Inflammatory macrophage treated with lipopolysaccharide for 1 hour (primary cell): ENCODE data around the gene DUOXA2.
"Not testable (repeated sequence)": the region's sequence is repeated elsewhere in the genome, so short reads cannot be mapped to it uniquely, and the experiment has no call there.

Experiments used
- DNase-seq, 2 donors: peaks; one replicate each; pipeline ENCODE4 v3.0.0-alpha.2; 2020 to 2022

The DUOXA2 gene

DNA sequence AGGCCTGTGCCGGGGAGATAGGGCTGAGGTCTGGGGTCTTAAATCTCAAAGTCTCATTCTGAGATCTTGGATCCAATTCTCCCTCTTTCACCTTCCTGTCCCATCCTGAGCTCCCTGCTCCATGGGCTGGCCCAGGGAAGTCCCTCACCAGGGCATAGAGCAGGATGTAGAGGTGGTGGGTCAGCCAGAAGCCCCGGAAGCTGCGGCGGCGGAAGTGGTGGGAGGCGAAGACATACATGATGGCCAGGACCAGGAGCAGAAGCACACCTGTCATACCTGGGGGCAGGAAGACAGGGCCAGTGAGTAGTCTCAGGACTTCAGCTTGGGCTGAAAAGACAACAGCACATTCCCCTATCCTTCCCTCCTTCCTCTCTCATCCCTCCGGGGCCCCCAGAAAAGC is 16.7 kb upstream of the DUOXA2 start:
- DNase-seq: no peak

DNA sequence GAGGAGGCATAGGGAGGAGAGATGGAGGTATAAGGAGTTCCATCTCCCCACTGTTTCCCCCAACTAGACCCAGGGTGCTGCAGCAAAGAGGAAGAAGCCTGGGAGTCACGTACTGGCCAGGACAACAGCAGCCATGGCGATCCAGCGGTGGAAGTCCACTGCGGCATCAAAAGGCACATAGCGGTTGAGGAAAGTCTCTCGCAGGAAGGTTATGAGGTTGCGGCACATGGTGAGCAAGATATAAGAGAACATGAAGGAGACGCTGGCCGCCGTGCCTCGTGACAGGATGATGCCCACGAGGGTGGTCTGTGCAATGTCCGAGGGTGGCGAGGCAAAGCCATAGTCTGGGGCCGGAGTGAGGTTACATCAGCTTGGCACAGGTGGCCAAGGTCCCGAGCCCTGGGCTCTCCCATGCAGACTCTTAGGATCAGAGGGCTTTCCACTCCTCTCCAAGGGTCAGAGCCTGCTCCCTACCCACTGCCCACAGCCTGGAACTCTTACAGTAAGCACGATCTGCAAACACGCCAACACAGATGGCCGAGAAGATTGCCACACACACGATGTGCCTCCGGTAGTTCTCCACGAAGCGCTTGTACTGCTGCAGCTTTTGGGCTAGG is 14.5 kb upstream of the DUOXA2 start:
- DNase-seq: no peak

DNA sequence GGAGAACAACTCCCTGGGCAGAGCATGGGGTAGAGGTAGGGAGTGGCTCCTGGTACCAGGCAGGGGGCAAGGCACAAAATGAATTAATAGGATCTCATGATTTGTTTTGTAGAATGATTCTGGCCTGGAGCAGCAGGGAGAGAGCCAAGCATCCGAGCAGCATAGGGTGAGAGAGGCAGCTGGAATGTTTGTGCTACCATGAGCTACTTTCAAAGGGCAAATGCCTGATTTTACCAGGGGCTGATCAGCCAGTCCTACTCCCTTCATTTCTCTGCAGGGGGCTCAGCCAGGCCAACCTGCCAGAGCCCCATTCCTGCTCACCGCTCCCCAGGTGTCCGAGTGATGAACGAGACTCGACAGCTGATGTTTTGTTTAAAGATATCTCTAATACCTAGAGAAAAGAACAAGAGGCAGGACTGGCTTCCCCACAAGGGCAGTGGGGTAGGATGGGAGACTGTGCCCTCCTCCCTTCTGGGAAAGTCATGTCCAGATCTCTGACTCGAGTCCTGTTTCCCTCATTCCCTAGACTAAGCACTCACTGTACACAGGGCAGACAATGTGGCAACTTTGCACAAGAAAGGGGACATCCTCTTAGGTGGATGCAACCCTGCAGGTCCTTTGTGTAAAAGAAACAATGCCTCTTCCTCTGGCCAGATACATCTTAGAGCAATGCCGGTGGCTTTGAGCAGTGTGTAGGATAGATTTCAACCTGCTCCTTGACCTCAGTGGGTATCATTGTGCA is 13.1 kb upstream of the DUOXA2 start:
- DNase-seq: no peak

DNA sequence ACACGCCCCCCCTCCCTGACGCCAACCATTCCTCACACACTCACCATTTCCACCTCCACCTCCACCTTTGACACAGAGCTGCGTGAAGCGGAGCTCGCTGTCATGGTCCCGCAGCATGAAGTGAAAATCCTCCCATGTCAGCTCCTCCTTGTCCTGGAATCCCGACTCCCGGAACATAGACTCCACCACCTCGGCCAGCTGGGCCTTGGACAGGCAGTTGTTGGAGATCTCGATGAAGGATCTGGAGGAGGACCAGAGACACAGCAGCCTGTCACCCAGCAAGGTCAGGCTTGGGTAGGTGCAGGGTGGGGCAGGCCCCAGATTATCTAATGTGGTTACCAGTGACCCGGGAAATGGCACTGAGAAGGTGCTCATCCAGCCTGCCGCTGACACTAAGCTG is 12.4 kb upstream of the DUOXA2 start:
- DNase-seq: no peak

DNA sequence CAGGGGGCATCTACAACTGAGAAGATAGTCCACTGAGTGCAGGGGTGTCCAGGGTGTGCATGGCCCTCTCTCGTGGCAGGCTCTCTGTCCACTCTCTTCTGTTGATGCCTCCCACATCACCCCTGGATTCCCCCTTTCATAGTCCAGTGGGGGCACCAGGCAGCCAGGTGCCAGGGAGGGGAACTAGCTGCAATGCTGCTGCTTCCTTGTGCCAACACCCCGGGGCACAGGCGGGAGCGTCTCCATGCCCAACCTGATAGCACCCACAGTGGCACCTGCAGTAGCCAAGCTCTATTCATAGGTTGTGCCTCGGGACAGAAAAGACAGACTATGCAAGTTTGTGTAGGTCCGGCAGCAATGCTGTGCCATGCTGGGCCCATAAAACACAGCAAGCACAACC is 11.9 kb upstream of the DUOXA2 start:
- no peak for DNase-seq

DNA sequence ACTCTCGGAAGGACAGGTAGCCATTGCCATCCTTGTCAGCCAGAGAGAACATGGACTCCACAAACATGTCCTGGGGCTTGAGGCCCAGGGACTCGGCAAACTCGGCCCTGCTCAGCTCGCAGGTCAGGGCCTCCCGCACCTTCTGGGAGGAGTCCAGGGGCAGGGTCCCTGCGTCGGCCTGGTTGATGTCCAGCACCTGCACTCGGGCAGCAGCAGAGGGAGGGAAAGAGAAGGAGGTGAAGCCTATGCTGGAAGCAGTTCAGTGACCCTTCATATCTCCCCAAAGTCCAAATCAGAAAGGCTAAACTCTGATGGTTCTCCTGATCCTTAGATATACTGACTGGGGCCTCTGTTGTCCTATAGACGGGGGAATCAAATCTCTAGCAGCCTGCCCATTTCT is 10.0 kb upstream of the DUOXA2 start:
- not testable (repeated sequence) for DNase-seq

DNA sequence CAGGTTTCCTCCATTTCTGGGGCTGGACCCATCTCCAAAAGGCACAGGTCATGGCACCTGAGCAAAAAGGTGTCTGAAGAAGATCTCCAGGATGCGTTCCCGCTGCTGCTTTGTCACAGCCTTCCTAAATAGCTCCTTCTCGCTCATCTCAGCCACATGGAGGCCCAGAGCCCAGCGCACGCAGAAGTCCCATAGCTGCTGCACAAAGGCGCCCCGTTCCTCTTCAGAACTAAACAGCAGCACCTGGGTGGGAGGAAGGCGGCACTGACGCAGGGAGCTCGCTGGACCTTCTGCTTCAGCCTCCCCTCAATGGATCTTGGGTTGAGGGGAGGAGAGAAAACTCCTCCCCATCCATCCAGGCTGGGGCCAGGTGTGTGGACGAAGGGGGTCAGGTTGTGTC is 8.5 kb upstream of the DUOXA2 start:
- no peak for DNase-seq

DNA sequence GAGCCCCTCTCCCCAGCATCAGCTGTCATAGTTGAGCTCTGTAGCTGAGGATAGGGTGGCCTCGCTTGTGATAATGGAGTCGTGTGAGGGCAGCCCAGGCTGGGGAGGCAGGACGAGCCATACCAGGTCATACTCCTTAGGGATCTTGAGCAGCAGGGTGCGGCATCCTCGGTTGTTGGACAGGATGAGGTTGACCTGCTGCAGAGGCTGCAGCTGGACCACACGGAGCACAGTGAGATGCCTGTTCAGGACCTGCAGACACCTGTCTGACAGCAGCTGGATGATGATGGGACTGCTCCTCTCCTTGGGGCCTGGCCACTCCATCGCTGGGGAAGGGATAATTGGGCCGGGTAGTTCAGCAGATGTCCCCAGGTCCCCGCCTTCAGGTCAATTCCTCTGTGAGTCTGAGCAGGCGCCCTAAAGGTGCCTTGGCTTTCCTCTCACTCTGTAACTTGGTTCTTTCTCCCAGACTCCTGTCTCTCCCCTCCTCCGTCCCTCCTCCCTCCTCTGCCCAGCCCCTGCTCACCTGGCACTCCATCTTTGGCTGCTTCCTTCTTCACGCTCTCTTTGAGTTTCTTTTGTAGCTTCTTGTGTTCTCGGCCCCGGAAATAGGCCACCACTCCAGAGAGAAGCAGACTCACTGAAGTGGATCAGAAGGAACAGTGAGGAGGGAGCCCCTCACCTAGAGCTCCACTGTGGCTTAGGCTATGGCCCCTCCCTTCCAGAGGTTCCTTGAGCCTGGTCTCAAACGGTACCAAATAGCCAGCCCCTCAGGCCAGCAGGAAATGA is 7.9 kb upstream of the DUOXA2 start:
- no peak for DNase-seq

DNA sequence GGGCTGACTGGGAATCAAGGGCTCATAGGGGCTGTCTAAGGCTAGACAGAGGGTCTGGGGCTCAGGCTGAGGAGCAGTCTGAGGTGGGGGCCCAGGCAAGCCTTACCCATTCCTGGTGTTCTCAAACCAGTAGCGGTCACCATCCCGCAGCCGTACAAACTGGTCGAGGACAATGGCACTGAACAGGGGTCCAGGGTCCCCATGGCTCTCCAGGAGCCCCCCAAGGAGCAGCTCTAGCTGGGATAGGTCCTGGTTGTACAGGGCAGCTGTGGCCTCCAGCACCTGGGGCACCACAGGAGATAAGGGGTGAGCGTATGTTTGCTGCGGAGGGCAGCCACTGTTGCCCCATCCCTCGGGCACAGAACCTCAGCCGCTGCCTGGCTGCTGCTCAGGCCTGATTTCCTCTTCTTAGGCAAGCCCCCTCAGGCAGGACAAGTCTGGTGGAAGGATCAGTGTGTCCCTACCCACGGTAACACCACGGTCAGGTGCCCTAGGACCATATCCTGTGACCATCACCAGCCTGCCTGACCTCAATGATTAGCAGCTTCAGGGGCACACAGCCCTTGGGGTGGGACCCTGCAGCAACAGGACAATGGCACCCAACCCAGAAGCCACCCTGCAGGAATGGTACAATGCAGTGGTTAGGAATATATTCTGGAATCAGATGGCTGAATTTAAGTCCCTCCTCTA is 6.0 kb upstream of the DUOXA2 start:
- DNase-seq: no peak

DNA sequence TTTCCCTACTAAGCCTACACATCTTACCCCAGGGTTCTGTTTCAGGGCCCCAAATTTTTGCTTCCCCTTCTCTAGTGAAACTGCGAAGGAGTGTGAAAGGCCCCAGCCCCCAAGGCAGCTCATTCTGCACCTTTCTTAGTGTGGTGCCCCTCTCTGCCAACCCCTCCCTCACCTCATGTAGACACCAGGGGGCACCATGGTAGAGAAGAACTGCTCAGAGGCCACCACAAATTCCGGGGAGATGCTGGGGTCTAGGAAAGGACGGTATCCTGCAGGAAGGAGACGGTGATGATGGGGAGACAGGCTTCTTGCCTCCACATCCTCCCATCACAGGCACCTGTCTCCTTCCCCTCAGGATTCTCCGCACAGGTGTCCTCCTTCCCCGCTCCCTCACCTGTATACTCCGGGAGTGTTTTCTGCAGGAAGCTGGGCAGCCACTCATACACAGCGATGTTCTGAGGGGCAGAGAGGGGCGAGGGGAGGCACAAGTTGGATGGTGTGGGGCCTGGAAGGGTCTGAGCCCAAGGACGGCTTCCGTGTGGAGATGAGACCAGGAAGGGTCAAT is 3.8 kb upstream of the DUOXA2 start:
- no peak for DNase-seq

DNA sequence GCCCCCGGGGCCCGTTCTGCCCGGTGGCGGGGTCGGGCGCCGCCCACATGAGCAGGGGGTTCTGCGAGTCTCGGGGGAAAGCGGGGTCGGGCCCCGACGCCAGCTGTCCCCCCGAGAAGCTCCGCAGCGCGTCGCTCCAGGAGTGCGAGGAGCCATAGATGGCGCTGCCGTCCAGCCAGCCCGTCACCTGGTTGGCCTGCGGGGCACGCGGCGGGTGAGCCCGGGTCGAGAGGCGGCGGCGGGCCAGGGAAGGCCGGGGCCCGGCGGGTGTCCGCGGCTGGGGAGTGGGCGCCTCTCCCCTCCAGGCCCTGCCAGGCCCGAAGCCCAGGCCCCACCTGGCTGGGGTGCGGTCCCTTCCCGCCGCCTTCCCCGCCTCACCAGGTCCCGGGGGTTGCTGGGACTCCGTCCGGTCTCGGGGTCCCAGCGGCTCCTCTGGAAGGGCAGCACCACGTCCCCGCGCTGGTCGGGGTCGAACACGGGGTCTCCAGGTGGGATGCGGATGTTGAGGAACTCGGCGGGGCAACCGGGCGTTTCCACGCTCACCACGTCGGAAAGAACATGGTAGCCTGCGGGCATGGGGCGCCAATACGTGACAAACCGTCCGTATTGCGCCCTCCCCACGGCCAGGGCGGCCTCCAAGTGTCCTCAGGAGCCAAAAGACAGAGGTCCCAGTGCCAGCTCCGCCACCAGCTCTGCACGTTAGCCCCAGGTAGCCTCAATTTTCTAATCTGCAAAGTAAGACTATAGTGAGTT is 2.6 kb upstream of the DUOXA2 start:
- DNase-seq: no peak

DNA sequence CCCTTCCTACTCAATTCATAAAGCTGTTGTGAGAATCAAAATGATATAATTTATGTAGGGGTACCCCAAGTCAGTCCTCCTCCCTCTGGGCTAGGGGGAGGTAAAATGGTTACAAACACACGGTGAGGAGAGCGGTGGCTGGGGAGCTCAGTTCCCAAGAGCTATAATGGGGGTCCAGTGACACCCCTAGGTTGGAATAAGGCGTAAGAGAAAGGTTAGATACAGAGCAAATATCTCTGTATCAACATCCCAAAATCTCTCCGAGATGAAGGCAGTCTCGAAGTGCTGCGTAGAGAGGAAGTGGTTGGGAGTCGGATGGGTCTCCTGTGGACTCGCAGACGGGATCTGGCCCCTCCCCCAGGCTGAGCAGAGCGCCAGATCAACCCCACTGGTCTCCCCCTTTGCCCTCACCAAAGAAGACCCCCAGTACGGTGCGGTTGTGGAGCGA is 2.0 kb upstream of the DUOXA2 start:
- no peak for DNase-seq

DNA sequence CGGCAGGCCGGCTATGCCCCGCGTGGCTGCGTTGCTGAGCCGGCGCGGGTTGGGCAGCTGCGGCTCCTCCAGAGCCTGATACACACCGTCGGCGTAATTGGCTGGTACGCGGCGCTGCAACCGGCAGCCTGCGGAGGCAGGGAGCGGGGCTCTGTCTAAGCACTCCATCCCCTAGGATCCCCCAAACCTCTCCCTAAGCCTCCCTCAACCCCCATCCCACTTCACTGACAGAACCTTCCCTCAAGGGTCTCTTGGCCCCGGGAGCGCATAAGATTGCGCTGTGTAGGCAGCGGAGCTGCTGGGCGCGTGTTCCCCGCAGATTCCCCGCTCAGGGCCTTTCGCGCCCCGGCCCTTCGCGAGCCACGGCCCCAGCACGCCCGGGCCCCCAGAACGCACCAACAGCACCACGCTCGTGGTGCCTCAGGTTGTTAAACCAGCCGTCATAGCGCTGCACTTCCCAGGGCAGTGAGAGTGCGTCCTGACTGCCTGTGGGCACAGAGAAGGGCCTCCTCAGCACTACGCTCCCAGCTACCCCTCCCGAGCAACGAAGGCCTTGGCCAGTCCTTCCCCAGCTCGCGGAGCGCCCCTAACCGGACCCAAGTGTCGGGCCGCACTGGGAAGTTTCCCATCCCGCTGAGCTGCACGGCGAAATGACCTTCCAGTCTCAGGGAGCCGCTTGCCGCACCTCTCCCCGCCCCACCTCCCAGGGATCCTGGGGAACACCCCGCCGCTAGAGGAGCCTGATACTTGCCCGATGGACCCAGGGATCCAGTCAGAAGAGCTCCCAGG is 1.3 kb upstream of the DUOXA2 start:
- DNase-seq: no peak

DNA sequence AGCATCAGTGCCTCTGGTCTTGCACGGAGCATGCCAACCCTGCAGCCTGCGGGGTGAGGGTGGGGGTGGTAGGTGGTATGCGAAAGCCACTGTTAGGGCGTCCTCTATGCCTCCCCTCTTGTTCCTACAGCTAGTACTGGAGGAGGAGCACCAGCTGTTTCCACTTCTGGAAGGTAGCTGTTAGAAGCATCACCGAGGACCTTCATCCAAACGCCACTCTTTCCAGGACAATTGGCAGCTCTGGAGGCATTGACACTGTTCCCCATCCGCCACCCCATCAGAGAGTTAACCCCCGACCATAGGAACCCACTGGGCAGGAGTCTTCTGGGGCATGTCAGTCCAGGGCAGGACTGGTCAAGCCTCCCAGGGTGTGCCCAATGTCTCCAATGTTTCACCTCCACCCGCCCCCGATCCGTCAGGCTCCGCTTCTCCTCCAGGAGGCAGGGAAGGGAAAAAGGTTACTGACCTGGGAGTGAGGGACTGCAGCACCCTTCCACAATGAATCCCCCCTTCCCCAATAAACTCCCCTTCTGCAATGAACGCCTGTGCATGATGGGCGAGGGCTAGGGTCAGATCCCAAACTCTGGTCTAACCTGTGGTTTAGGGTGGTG is 641 bp upstream of the DUOXA2 start:
- DNase-seq: no peak

DNA sequence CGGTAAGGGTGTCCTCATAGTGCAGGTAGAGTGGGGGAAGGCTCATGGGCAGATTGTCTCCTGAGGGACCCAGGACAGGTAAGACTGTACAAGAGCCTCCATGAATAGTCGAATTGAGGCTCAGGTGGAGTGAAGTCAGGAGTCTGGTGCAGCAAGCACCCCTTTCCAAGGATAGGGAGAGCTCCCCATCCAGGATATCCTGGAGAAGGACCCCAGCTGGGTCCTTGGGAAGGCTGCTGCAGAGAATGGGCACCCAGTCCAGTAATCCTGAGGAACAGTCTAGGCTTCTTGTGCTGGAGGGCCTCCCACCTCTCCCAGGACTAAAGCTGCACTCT is 592 bp downstream of the DUOXA2 start:
- no peak for DNase-seq

DNA sequence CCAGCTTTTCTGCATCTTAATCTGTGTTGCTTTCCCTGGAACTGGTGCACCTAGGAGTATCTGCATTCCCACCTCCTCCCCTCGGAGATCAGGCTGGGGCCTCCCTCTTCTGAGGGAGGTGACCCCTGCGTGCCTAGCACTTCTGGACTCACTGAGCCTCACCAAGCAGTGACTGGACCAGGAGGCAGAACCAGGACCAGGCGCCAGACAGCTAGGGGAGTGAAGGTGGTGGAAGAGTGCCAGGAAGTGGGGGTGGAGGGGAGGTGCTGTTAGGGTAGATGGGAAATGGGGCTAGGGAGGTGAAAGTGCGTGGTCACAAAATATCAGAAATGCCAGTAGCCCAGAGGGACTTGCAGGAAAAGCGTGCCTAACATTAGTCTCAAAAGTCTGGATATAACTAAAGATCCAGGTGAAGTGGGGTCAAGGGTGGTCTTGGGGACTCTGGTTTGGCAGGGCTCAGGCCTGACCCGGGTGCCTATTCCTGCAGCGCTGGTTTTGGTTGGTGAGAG is 1.2 kb downstream of the DUOXA2 start:
- no peak for DNase-seq

DNA sequence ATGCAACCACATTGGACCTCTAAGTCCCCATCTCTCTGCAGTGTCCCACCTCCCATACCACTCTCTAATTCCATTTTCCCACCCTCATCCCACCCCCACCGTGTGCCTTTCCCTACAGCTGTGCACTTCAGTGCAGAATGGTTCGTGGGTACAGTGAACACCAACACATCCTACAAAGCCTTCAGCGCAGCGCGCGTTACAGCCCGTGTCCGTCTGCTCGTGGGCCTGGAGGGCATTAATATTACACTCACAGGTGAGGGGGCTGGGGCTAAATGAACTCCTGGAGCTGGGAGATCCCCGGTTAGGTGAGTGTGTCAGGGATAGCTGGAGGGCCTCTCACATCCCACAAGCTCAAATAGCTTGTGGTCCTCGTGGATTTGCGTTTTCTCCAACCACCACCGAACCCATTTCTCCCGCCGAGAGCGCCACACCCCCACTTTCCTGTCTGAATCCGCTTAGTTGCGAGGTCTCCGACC is 1.9 kb downstream of the DUOXA2 start:
- DNase-seq: no peak

DNA sequence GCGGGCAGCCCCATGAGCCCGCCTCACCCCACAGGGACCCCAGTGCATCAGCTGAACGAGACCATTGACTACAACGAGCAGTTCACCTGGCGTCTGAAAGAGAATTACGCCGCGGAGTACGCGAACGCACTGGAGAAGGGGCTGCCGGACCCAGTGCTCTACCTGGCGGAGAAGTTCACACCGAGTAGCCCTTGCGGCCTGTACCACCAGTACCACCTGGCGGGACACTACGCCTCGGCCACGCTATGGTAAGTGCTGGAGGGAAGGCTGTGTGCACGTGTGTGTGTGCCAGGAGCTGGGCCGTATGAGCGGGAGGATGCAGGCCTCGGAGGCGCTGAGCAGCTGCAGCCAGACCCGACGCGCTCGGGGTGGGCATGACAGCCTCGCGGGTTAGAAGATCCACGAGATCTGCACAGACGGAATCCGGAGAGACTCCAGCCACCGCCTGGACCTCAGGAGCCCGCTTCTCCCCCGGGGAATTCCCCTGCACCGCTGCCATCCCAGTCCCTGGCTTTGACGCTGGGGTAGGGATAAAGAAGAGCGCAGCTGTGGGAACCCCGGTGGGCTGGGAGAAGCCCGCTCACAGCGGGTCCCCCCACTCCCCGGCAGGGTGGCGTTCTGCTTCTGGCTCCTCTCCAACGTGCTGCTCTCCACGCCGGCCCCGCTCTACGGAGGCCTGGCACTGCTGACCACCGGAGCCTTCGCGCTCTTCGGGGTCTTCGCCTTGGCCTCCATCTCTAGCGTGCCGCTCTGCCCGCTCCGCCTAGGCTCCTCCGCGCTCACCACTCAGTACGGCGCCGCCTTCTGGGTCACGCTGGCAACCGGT is 2.6 kb downstream of the DUOXA2 start:
- DNase-seq: no peak

DNA sequence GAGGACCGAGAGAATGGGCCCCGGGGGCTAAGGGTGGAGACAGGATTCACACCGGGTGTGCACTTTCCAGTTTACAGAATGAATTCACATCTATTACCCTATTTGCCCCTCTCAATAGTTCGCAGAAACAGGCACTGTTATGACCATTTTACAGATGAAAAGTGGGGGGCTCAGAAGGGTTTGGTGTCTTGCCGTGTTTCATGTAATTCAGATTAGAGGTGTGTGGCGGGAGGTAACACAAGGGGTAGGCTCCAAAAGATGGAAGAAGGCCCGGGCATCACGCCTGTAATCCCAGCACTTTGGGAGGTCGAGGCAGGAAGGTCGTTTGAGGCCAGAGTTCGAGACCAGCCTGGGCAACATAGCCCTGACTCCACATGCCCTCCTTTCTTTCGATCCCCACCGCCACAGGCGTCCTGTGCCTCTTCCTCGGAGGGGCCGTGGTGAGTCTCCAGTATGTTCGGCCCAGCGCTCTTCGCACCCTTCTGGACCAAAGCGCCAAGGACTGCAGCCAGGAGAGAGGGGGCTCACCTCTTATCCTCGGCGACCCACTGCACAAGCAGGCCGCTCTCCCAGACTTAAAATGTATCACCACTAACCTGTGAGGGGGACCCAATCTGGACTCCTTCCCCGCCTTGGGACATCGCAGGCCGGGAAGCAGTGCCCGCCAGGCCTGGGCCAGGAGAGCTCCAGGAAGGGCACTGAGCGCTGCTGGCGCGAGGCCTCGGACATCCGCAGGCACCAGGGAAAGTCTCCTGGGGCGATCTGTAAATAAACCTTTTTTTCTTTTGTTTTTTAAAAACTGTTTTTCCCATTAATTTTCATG is 3.4 kb downstream of the DUOXA2 start:
- no peak for DNase-seq
